GM12891 (cell line): Measurements from ENCODE around the gene FLVCR1.
"Not testable (repeated sequence)": the region's sequence is repeated elsewhere in the genome, so short reads cannot be mapped to it uniquely, and the experiment has no call there.

Experiments
- DNase-seq: peaks from one replicate; pipeline ENCODE4 v3.0.0; 2011; ENCODE audit warnings: low spot score; ENCODE audit not compliant: insufficient read length
- FAIRE-seq: peaks from 2 replicates; lab custom pipeline; 2011; peaks lifted over from hg19 to GRCh38; lab: Jason Lieb, UNC
- PAX5 ChIP-seq: IDR thresholded peaks from 2 replicates; pipeline ENCODE4 v1.6.1; 2011; ENCODE audit warnings: low read length, moderate library complexity, mild to moderate bottlenecking; ENCODE audit not compliant: insufficient read depth, severe bottlenecking
- POLR2A ChIP-seq: IDR thresholded peaks from 2 replicates; pipeline ENCODE4 v1.6.1; 2011; ENCODE audit warnings: low read depth, low read length, control low read depth
- POLR2AphosphoS5 ChIP-seq: IDR thresholded peaks from 2 replicates; pipeline ENCODE4 v1.6.1; 2011; ENCODE audit warnings: low read depth, low read length, control low read depth
- POU2F2 ChIP-seq: IDR thresholded peaks from 2 replicates; pipeline ENCODE4 v1.6.1; 2011; ENCODE audit warnings: low read depth, mild to moderate bottlenecking, control low read depth, low read length, moderate library complexity
- SPI1 ChIP-seq: IDR thresholded peaks from 2 replicates; pipeline ENCODE4 v1.6.1; 2011; ENCODE audit warnings: low read depth, low read length, control low read depth
- TAF1 ChIP-seq: IDR thresholded peaks from 2 replicates; pipeline ENCODE4 v1.6.1; 2011; ENCODE audit warnings: low read depth, low read length, control low read depth

The FLVCR1 gene

GRCh38 chr1:212827831-212828278, 30.2 kb upstream of the FLVCR1 start:
- FAIRE-seq (no peak), DNase-seq (no peak)
- TF ChIP-seq PAX5 (no peak), SPI1 (no peak), POLR2A (no peak), TAF1 (no peak), POU2F2 (no peak), POLR2AphosphoS5 (no peak)

GRCh38 chr1:212828395-212828794, 29.7 kb upstream of the FLVCR1 start:
- no peak for TF ChIP-seq POLR2AphosphoS5
- no peak for TF ChIP-seq POLR2A
- TF ChIP-seq PAX5 = no peak
- TF ChIP-seq TAF1 = no peak
- TF ChIP-seq SPI1 = no peak
- TF ChIP-seq POU2F2 = no peak
- no peak for DNase-seq
- FAIRE-seq = no peak

GRCh38 chr1:212833211-212834207, 24.6 kb upstream of the FLVCR1 start:
- peak; percentile 43 for FAIRE-seq
- not testable (repeated sequence) for DNase-seq
- TF ChIP-seq SPI1 = peak; percentile 1; the same call in 1 of the 2 replicates

GRCh38 chr1:212838145-212838544, 19.9 kb upstream of the FLVCR1 start:
- DNase-seq (no peak), FAIRE-seq (no peak)
- TF ChIP-seq POLR2AphosphoS5 (no peak), PAX5 (no peak), SPI1 (no peak), TAF1 (no peak), POU2F2 (no peak), POLR2A (no peak)

- not testable (repeated sequence) for DNase-seq, FAIRE-seq
Observed at GRCh38 chr1:212844521-212844920, 13.6 kb upstream of the FLVCR1 start.

- no peak for DNase-seq
- no peak for FAIRE-seq
- TF ChIP-seq SPI1 (no peak), POU2F2 (no peak), POLR2A (no peak), POLR2AphosphoS5 (no peak), PAX5 (no peak), TAF1 (no peak)
Observed at GRCh38 chr1:212847549-212847948, 10.5 kb upstream of the FLVCR1 start, which contains the start of gene SPATA45. Gene SPATA45 (minus strand): TSS chr1:212847649. CDS start chr1:212836149, 11,500 bp downstream.

GRCh38 chr1:212852105-212852688, 5.9 kb upstream of the FLVCR1 start:
- TF ChIP-seq POLR2A = no peak
- DNase-seq (no peak), FAIRE-seq (no peak)

- DNase-seq (no peak), FAIRE-seq (no peak)
- TF ChIP-seq POU2F2 = no peak
- TF ChIP-seq POLR2AphosphoS5 = no peak
- no peak for TF ChIP-seq SPI1
- no peak for TF ChIP-seq PAX5
Observed at GRCh38 chr1:212853658-212854057, 4.4 kb upstream of the FLVCR1 start.

GRCh38 chr1:212856755-212857154, 1.3 kb upstream of the FLVCR1 start:
- no peak for FAIRE-seq
- TF ChIP-seq POLR2A (no peak), SPI1 (no peak), POU2F2 (no peak), PAX5 (no peak), TAF1 (no peak), POLR2AphosphoS5 (no peak)
- no peak for DNase-seq
